ENCODE measurements around the gene HNRNPA1L2.
"Not testable (repeated sequence)": the region's sequence is repeated elsewhere in the genome, so short reads cannot be mapped to it uniquely, and the experiment has no call there.

The HNRNPA1L2 gene

GRCh38 chr13:52664272-52664671, 22.0 kb downstream of the HNRNPA1L2 start:
- TF ChIP-seq CTCF (conservative IDR thresholded peaks at IDR 0.05) (no peak), ZFX (IDR thresholded peaks at IDR 0.05) (no peak)
- no peak overlapping the region for H3K27ac ChIP-seq

- no peak overlapping the region for H3K27ac ChIP-seq
- TF ChIP-seq CTCF (conservative IDR thresholded peaks at IDR 0.05) = peak; percentile 76
- TF ChIP-seq ZFX (IDR thresholded peaks at IDR 0.05) = no peak
Measured at GRCh38 chr13:52665325-52665724, 23.1 kb downstream of the HNRNPA1L2 start.

GRCh38 chr13:52669677-52670076, 27.4 kb downstream of the HNRNPA1L2 start:
- no peak for TF ChIP-seq ZFX (IDR thresholded peaks at IDR 0.05)
- TF ChIP-seq CTCF (conservative IDR thresholded peaks at IDR 0.05) = peak; percentile 34
- H3K27ac ChIP-seq = no peak overlapping the region

- H3K27ac ChIP-seq = no peak overlapping the region
- TF ChIP-seq CTCF (conservative IDR thresholded peaks at IDR 0.05) (no peak), ZFX (IDR thresholded peaks at IDR 0.05) (no peak)
Measured at GRCh38 chr13:52670726-52671125, 28.5 kb downstream of the HNRNPA1L2 start.

- TF ChIP-seq CTCF (conservative IDR thresholded peaks at IDR 0.05) = no peak
- no peak for TF ChIP-seq ZFX (IDR thresholded peaks at IDR 0.05)
- H3K27ac ChIP-seq = no peak overlapping the region
Measured at GRCh38 chr13:52673465-52673864, 31.2 kb downstream of the HNRNPA1L2 start.

- no peak for TF ChIP-seq ZFX (IDR thresholded peaks at IDR 0.05)
- no peak for TF ChIP-seq CTCF (conservative IDR thresholded peaks at IDR 0.05)
- no peak overlapping the region for H3K27ac ChIP-seq
Measured at GRCh38 chr13:52677823-52678222, 35.6 kb downstream of the HNRNPA1L2 start.

GRCh38 chr13:52685806-52686205, 43.6 kb downstream of the HNRNPA1L2 start:
- not testable (repeated sequence) for H3K27ac ChIP-seq

GRCh38 chr13:52686376-52686775, 44.1 kb downstream of the HNRNPA1L2 start:
- no peak overlapping the region for H3K27ac ChIP-seq
- TF ChIP-seq CTCF (conservative IDR thresholded peaks at IDR 0.05) (no peak), ZFX (IDR thresholded peaks at IDR 0.05) (no peak)

Data from C4-2B (cell line).